Mononuclear cell (primary cell): Measurements from ENCODE around the gene ZNF630. TPM values are rescaled to one million over a fixed set of nuclear protein-coding genes. Genes with fewer than 3 reads are reported as not detected.
"Not testable (repeated sequence)": the region's sequence is repeated elsewhere in the genome, so short reads cannot be mapped to it uniquely, and the experiment has no call there.

Source experiments
- H3K27me3 ChIP-seq: 2 replicates; pipeline ENCODE4 v1.6.0; 2011; ENCODE audit warnings: low read length, control low read depth; ENCODE audit not compliant: insufficient read depth
- H3K4me1 ChIP-seq: 2 replicates; pipeline ENCODE4 v1.5.1; 2011; ENCODE audit warnings: mild to moderate bottlenecking, low read length, control low read depth; ENCODE audit not compliant: insufficient read depth
- H3K4me3 ChIP-seq: 2 replicates; pipeline ENCODE4 v1.5.1; 2011; ENCODE audit warnings: mild to moderate bottlenecking, low read length, moderate library complexity
- H3K9me3 ChIP-seq: 2 replicates; pipeline ENCODE4 v1.5.1; 2011; ENCODE audit warnings: low read depth, mild to moderate bottlenecking, control low read depth, low read length
- total RNA-seq: library from RNA; depleted of rRNA; stranded (reverse); fragments of >200 nt; gene quantifications from one replicate; pipeline ENCODE4 v1.2.3, GENCODE V29; 2012

The ZNF630 gene
- total RNA-seq, 1 donor, result 1.6 TPM

DNA sequence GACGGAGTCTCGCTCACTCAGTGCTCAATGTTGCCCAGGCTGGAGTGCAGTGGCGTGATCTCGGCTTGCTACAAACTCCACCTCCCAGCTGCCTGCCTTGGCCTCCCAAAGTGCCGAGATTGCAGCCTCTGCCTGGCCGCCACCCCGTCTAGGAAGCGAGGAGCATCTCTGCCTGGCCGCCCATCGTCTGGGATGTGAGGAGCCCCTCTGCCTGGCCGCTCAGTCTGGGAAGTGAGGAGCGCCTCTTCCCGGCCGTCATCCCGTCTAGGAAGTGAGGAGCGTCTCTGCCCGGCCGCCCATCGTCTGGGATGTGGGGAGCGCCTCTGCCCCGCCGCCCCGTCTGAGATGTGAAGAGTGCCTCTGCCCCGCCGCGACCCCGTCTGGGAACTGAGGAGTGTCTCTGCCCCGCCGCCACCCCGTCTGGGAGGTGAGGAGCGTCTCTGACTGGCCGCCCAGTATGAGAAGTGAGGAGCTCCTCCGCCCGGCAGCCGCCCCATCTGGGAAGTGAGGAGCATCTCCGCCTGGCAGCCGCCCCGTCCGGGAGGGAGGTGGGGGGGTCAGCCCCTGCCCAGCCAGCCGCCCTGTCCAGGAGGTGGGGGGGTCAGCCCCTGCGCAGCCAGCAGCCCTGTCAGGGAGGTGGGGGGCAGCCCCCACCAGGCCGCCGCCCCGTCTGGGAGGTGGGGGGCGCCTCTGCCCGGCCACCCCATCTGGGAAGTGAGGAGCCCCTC is 54.7 kb downstream of the ZNF630 start:
- H3K27me3 ChIP-seq, H3K9me3 ChIP-seq, H3K4me3 ChIP-seq, H3K4me1 ChIP-seq: not testable (repeated sequence)

DNA sequence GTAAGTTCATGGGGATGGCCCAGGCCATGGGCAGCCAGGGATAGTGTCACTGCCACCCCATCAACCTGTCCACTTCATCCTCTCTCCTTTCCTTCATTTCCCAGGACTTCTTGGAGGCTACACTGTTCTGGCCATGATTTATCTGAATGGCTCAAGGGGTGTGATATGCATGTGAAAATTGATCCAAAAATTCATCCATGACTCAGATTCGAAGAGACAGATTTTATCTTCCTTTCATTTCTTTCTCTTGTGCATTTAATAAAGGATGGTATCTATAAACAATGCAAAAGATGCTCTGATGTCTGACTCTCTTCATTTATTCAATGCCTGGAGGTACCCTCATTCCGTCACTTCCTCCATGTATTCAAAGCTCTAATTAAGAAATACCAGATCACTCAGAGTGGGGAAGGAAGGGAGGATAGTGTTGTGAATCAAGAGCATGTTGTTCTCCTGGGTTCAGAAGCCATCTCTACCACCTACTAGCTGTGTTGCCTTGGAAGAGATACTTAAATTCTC is 61.9 kb downstream of the ZNF630 start:
- H3K4me3 ChIP-seq, H3K9me3 ChIP-seq, H3K4me1 ChIP-seq, H3K27me3 ChIP-seq: not testable (repeated sequence)

Other genes starting within 250 kb of the ZNF630 start
- 3.7 TPM for gene ZNF81, start 234.7 kb downstream of the ZNF630 start, total RNA-seq
- gene ZNF182, start 67.7 kb downstream of the ZNF630 start, total RNA-seq, result 4.6 TPM
- gene SPACA5, start 64.7 kb downstream of the ZNF630 start, total RNA-seq, result not detected
- not detected for gene SPACA5B, start 59.0 kb upstream of the ZNF630 start, total RNA-seq
- not detected for gene SSX5, start 125.2 kb upstream of the ZNF630 start, total RNA-seq
- not detected for gene SSX1, start 183.8 kb upstream of the ZNF630 start, total RNA-seq